NCI-H1694 treated with DMSO at 0.1 percent for 48 hours (cell line): ENCODE results near the gene MTARC1.

Experiments
- DNase-seq: peaks from one replicate; lab custom pipeline; 2025; lab: John Stamatoyannopoulos, UW

MTARC1 gene

DNA sequence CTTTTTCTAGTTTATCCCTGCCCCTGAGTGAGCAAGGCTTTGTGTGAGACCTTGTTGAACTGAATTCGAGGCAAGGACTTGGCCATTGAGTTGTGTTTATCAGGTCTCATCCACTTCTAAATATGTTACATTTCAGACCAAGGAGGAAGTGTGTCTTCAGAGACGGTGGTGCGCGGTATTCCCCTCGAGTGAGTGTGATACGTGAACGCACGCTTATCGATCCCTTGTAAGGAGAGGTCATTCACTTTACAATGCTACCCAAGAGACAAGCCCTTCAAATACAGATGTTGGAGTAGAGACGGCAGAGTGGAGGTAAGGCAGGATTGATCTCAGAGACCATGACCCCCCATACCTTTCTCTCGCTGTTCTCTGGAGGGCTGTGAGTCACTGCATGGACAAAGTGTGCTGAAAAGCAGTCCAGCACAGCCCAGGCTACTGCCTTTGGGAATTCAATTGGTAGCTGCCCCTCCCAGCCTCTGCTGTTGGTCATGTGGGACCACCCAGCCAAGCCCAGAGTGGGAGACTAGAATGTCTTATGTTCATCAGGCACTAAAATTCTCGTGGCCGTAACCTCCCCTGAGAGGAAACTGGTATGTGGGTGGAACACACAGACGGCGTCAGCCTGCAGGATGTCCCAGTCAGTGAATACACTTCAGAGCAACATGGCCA is 16.3 kb upstream of the MTARC1 start:
- no peak for DNase-seq

- no peak for DNase-seq
Observed at GRCh38 chr1:220772846-220773245, 13.9 kb upstream of the MTARC1 start.

- peak; percentile 48 for DNase-seq
Observed at GRCh38 chr1:220775240-220775853, 11.4 kb upstream of the MTARC1 start.

GRCh38 chr1:220776254-220776653 is 10.5 kb upstream of the MTARC1 start:
- no peak for DNase-seq

DNA sequence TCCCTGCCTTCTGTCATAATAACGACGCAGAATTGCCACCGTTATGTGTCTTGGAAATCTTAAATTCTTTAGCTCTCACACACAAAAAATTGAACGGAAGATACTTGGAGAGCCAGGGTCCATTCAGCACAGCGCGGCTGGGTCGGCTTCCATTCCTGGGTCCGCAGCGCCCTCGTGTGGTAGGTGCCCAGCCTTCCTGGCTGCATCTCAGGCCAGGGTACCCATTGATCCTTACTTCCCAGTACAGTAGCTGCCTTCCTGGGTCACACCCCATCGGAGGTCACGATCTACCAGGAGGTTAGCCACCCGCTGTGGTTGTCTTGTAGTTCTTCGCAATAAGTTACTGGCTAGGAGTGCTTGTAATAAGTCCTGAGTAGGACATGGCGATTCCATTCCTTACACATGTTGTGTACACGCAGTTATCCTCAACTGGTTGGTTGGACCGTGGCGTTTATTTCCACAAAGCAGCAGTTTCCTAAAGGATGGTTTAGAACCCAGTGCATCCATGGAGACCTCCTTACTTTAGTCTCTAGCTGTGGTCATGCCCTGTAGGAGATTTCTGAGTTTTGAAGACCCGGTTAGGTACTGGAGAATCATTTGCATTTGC is 9.9 kb upstream of the MTARC1 start:
- DNase-seq: peak; percentile 53

GRCh38 chr1:220783453-220783852 is 3.3 kb upstream of the MTARC1 start:
- no peak for DNase-seq

DNA sequence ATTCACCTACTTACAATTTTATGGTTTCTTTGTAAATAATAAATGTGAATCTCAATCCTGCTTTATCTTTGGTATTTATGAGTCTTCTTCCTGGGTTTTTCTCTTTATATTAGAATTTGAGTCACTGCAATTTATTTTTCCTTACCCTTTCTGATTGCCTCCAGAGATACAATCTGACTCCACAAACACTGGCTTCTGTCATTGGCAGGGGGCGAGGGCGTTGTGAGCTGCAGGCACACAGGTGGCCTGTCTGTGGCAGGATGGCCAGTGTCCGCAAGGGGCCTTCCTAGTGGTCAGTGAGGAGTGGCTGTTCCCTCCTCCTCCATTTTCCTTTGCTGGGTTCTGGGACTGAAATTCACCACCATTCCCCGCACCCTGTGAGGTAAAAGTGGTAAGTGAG is 2.0 kb upstream of the MTARC1 start:
- no peak for DNase-seq

DNA sequence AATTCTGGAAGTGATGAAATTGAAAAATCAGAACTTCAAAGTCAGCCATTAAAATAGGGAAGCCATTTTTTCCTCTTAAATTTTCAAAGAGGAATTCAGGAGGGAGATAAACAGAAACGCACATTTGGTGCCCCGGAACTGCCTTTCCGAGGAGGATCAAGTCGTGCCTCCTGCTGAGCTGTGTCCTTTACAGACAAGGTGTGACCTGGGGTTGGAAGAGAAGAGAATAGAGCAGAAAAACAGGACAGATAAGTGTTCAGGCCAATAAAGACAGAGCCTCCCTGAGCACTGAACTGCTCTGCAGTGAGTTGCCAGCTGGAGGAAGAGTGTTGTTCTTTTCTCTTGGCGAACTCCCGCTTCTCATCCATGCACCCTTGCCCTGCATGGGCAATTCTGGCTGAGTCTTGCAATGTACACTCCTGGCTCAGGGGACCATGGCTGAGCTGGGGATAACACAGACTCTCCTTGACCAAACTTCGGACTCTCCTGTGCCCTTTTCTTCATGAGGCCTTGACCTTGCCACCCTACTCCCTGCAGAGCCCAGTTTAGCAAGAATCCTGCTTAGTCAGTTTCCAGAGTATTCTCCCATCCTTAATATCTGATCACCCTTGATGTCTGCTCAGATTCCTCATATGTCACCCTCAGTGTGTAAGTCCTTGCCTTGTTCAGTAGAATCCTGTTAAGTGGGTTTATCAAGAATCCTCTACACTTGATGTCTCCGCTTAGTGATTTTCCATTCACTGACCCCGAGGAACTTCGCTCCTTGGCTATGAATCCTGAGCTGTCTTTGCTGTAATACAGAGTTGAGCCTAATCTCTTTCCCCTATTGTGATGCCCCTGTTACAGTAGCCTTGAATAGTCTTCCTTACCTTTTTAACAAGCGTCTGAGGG is 1.3 kb upstream of the MTARC1 start:
- no peak for DNase-seq

DNA sequence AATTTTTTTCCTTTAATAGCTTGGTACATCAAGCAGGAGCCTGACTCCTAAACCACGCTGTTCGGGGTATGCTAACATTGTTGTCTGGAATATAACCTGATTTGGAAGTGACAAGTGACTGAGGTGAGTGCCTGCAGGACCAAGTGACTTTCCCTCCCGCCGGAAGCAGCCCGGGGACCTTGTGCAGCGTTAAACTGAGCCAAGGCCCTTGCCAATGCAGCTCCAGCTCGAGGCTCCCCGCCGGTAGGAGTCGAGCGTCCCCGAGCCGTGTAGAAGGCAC is 716 bp upstream of the MTARC1 start:
- no peak for DNase-seq

GRCh38 chr1:220787069-220787619 is 431 bp downstream of the MTARC1 start:
- peak; percentile 28 for DNase-seq

DNA sequence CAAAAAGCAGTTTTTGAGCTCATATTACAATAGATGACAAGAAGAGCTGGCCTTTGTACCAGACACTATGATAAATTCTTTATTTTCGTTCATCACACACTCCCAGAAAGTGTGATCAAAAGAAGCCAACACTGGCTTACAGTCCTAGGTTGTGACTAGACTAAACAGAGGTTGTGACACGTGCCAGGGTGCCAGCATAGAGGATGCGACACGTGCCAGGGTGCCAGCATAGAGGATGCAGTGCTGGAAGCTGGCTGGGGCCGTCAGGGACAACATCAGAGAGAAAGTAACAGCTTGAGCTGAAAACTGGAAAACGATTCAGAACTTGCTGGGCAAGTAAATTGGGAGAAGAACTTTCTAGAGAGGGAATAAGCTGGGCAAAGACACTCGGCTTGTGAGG is 2.2 kb downstream of the MTARC1 start:
- DNase-seq: no peak

DNA sequence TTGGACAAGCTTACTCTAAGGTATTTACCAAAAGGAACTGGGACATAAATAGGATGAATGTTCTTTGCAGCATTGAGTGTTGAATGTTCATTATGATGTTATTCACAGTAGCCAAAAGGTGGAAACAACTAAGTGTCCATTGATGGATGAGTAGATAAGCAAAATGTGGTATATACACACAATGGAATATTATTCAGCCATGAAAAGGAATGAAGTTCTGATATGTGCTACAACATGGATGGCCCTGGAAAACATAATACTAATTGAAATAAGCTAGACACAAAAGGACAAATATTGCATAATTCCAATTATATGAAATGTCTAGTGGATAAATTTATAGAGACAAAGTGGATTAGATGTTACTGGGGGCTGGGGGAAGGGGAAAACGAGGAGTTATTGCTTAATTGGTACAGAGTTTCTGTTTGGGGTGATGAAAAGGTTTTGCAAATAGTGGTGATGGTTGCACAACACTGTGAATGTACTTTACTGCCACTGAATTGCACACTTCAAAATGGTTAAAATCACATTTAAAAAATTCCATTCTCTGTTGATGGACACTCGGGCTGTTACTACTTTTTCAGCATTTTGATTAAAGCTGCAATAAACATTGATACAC is 2.9 kb downstream of the MTARC1 start:
- no peak for DNase-seq

GRCh38 chr1:220791285-220791684 is 4.6 kb downstream of the MTARC1 start:
- peak; percentile 10 for DNase-seq

DNA sequence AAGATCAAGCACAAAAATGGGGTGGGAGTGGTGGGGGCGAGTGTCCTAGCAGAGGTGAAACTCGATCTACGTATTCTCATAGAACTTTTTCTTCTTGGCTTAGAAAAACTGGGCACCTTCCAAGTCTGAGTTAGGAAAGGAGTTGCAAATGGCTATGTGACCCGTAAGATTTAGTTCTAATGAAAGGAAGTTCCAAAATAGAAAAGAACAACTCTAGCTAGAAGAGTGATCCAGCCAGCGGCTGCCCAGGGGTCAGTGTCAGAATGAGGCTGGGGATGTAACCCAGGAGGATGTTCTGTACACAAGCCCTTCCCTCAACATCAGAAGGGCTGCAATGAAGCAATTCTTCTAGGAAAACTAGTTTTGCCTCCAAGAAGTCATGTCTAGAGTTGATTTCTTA is 5.2 kb downstream of the MTARC1 start:
- no peak for DNase-seq

GRCh38 chr1:220796530-220796929 is 9.8 kb downstream of the MTARC1 start:
- DNase-seq: no peak

GRCh38 chr1:220797044-220797443 is 10.3 kb downstream of the MTARC1 start:
- DNase-seq: no peak

- no peak for DNase-seq
Observed at GRCh38 chr1:220797553-220797952, 10.8 kb downstream of the MTARC1 start.

DNA sequence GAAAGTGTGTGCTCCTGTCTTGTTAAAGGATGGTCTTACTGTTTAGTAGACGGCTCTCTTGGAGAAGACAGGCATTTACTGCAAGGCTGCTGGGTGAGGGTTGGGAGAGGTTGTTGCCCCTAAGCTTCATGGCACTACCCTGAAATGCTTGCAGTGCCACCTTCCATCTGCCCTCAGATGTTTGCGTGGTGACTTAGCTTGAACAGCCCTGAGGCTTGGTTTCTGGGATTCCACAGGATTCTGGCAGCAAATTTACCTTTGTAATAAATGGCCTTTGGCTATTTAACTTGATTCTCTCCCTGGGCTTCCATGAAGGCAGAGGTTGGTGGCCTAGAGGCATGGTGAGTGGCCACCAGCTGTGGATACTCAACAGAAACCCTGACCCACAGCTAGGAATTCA is 11.6 kb downstream of the MTARC1 start:
- DNase-seq: no peak

DNA sequence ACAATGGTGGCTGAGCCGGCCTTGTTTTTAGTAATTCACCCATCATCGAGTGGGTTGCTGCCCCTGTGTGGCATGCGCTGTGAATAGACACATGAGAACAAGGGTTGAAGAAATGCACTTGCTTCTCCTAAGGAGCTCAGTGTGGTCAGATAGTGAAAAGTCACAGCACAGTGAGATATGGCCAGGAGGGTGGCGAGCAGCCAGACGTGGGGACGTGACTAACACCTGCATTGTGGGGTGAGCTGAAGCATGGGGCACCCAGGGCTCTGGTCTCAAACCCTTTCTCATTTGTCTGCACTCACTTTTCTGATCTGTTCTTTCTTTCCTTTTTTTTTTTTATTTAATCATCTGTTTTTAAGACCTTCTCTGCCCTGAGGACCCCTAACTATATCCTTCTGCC is 13.5 kb downstream of the MTARC1 start:
- no peak for DNase-seq

GRCh38 chr1:220803401-220804201 is 16.9 kb downstream of the MTARC1 start:
- DNase-seq: peak; percentile 23

DNA sequence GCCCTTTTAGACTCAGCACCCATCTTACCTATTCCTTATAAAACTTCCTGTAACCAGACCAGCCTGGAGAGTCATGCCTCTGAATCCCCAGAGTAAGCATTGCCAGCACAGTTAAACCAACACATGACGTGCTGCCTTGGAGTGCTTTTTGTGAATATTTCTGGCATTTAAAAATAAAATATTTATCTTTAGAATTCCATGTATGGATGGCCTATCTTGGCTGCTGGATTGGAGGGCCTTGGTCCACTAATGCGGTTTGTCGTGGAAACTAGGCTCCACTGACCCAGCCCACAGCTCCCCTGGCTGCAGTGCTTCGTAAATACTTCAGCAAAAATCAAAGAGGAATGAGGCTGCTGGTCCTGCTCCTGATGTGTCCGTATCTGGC is 17.5 kb downstream of the MTARC1 start:
- no peak for DNase-seq
